Measurements from ENCODE around the gene PDSS2.
"Not testable (repeated sequence)": the region's sequence is repeated elsewhere in the genome, so short reads cannot be mapped to it uniquely, and the experiment has no call there.

PDSS2 gene

DNA sequence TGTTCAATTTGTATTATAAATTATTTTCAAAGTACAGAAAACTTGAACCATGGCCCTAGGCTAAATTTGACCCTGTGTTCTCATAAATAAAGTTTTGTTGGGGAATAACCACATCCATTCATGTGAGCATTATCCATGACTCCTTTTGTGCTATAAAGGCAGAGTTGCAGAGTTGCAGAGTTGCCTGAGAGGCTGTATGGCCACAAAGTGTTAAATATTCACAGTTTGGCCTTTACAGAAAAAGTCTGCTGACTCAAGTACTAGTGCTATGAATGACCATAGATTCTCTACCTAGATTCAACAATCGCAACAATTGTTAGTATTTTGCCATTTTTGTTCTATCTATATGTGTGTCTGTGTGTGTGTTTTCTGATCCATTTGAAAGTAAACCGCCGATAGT lies 297.8 kb downstream of the PDSS2 start:
- DNase-seq (ENCODE audit: low read depth), result no peak

GRCh38 chr6:107156617-107157016 lies 302.7 kb downstream of the PDSS2 start:
- no peak for DNase-seq (ENCODE audit: low read depth)

DNA sequence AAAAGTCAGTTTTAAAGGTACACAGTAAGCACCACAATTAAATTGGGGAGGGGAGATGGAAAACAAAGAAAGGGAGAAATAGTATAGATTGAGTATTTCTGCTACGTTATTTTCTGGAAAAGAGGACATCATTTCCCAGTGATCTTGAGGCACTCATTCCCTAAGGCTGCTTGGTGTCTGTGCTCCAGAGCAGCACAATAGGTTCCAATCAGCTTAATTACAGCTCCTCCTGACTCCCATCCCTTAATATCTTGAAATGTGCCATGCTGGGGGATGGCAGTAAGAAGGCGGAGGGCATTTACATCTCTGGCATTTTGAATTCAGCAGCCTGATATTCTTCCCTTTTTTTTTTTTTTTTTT lies 304.6 kb downstream of the PDSS2 start:
- DNase-seq (ENCODE audit: low read depth), result no peak

- DNase-seq (ENCODE audit: low read depth), result no peak
These were observed 305.1 kb downstream of the PDSS2 start for GRCh38 chr6:107154131-107154800.

DNA sequence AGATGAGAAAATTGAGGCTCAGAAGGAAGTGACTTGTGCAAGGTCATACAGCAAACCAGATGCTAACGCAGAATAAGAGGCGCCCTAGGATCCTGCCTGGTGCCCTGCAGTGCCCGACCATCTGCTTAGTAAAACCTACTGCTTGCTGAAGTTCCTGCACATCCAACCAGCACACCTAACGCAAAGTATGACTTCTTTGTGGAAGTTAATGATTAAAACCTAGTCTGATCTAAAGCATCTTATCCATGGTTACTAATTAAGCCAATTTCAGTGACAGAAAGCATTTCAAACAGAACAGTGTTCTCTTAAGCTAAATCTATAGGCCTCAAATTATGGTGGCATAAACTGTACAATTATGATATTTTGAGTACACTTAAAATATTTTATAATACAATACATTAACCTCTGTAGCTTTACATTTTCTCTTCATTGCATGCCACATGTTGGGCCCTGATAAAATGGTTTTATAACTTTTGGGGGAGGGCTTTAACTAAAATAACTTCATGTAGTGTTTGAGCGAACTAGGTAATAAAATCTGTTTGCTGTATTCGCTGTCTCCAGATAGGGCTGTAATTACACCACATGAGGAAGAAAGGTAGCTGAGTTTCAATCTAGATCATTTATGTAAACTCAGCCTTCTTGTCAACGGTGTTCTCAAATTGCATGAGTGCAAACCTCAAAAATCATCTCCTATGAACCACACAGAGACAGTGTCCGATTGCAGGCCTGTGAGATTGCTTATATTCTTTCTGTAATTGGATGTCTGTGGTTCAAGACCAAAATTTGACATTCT lies 306.5 kb downstream of the PDSS2 start:
- no peak for DNase-seq (ENCODE audit: low read depth)

GRCh38 chr6:107144666-107145065 lies 314.7 kb downstream of the PDSS2 start:
- no peak for DNase-seq (ENCODE audit: low read depth)

DNA sequence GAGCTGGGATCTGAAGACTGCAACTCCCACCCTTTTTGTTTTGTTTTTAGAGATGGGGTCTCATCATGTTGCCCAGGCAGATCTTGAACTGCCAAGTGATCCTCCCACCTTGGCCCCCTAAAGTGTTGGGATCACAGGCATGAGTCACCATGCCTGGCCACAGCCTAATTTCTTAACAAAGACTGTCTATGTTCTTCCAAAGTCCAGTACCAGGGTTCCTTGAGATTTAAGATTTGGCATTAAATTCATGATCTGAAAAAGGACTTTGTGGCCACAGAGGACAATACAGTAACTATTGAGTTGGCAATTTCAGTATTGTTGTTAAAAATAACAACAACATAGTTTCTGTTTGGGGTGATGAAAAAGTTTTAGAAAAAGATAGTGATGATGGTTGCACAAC lies 315.4 kb downstream of the PDSS2 start:
- no peak for DNase-seq (ENCODE audit: low read depth)

DNA sequence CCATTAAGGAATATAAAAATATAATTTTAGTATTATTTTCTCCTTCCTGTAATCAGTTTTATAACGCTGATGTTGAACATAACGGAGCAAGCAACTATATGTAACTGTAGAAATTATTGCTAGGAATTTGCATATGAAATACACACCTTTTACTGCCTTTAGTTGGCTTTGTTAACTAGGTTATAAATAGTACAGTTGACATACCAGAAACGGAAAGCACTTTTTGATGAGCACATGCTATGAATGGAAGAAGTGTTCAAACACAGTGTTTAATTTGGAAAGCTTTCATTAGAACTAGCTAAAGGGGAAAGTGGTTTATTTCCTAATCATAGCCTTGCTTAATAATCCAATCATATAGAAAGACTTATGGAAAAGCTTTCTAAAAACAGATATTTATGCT lies 318.8 kb downstream of the PDSS2 start:
- no peak for DNase-seq (ENCODE audit: low read depth)

DNA sequence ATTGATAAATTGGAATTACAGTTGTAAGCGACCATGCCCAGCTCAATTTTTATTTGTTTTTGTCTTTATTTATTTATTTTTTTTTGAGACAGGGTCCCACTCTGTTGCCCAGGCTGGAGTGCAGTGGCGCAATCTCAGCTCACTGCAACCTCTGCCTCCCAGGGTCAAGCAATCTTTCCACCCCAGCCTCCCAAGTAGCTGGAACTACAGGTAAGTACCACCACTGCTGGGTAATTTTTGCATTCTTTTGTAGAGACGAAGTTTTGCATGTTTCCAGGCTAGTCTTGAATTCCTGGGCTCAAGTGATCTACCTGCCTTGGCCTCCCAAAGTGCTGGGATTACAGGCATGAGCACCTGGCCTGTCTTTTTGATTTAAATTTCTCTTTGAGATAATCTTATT lies 323.0 kb downstream of the PDSS2 start:
- DNase-seq (ENCODE audit: low read depth), result not testable (repeated sequence)

- DNase-seq (ENCODE audit: low read depth), result not testable (repeated sequence)
These were observed 324.2 kb downstream of the PDSS2 start for GRCh38 chr6:107135048-107135680.

- DNase-seq (ENCODE audit: low read depth), result peak; percentile 4
These were observed 326.9 kb downstream of the PDSS2 start for GRCh38 chr6:107132330-107132954.

GRCh38 chr6:107129370-107129925 lies 329.9 kb downstream of the PDSS2 start:
- DNase-seq (ENCODE audit: low read depth), result no peak

- DNase-seq (ENCODE audit: low read depth), result no peak
These were observed 330.8 kb downstream of the PDSS2 start for GRCh38 chr6:107128577-107128976.

DNA sequence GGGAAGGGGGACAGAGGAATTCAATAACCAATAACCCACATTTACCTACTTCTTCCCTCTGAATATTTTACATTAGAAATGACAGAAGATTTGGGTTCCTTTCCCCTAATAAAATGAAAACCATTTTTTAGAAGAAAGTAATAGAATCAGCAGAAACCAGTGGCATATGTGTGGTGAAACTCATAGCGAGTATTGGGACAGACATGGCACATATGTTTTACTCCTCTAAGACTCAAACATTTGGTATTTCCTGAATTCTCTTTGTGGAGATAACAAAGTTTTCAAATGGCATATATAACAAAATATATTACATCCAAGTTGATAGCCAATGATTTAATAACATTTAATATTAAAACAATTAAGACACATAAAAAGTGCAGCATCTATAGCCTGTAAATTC lies 331.2 kb downstream of the PDSS2 start:
- no peak for DNase-seq (ENCODE audit: low read depth)

GRCh38 chr6:107125771-107126170 lies 333.6 kb downstream of the PDSS2 start:
- no peak for DNase-seq (ENCODE audit: low read depth)

DNA sequence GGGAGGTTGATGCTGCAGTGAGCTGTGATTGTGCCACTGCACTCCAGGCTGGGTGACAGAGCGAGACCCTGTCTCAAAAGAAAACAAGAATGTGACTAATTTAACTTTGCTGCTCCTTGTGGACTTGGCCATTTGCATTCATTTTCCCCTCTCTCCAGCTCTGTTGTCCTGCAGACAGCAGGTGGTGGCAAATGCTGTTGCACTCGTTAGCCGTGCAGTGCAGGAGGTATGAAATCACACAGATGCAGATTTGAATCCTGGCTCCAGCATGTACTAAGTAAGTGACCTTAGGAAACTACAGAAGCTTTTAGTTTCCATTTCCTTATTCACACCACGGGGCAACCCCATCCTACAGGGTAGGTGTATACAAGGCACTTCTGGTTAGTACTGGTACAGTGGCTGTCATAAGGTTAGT lies 334.4 kb downstream of the PDSS2 start:
- no peak for DNase-seq (ENCODE audit: low read depth)

DNA sequence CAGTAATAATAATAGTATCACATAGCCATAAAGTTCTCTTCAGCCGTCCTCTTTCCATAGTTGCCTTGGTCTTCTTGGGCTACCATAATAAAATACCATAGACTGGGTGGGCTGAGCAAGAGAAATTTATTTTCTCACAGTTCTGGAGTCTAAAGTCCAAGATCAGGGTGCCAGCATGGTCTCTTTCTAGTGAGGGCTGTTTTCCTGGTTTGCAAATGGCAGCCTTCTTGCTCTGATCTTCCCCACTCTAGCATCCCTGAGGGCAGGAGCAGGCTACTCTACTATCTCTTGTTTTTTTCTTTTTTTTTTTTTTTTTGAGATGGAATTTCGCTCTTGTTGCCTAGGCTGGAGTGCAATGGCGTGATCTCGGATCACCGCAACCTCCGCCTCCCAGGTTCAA lies 335.9 kb downstream of the PDSS2 start:
- no peak for DNase-seq (ENCODE audit: low read depth)

DNA sequence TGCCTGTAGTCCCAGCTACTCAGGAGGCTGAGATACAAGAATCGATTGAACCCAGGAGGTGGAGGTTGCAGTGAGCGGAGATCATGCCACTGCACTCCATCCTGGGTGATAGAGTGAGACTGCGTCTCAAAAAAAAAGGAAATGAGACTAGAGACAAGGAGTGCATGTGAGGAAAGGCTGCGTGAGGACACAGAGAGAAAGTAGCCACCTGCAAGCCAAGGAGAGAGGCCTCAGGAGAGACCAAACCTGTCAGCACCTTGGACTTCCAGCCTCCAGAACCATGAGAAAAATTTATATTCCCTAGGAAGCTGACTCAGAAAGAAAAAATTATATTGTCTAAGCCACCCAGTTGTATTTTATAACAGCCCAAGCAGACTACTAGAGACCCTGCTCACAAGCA lies 336.6 kb downstream of the PDSS2 start:
- DNase-seq (ENCODE audit: low read depth), result no peak

DNA sequence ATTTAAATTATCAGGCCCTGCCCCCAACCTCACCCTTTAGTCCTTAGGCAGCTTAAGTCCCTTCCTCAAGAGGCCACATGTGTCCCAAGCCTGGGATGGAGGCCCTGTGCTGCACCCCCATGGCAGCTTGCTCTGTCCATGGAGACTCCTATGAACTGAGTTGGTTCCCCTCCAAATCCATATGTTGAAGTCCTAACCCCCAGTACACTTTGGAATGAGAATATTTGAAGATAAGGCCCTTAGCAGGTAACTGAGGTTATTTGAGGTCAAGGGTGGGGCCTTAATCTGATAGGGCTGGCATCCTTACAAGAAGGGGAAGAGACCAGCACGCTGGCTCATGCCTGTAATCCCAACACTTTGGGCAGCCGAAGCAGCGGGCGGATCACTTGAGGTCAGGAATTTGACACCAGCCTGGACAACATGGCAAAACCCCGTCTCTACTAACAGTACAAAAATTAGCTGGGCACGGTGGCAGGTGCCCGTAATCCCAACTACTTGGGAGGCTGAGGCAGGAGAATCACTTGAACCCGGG lies 337.3 kb downstream of the PDSS2 start:
- no peak for DNase-seq (ENCODE audit: low read depth)

DNA sequence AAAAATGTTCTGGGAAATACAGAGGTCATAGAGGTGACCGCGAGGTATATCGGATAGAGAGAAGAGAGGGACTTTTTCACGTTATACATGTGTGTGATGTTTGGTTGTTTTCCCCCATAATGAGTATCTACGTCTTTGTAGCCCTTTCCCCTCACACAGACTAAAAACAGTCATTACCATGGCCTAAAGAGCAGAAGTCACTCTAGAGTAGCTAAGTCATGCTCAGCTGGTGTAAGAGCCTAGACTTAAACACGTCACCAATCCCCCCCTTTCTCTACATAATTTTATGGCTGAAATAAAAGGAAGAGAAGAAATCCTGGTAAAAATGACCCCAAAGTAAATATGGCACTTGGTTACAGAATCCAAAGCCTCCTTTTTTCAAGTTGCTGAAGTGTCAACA lies 338.1 kb downstream of the PDSS2 start:
- DNase-seq (ENCODE audit: low read depth), result no peak

DNA sequence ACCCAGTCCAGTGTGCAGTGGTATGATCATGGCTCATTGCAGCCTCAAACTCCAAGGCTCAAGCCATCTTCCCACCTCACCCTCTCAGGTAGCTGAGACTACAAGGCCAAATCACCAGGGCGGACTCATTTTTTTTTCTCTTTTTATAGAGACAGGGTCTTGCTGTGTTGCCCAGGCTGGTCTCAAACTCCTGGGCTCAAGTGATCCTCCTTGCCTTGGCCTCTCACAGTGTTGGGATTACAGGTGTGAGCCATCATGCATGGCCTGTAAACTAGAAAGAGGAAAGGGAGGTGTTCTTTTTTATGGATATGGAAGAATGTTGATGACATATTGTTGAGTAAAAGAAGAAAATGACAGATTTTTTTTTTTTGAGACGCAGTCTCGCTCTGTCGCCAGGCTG lies 339.0 kb downstream of the PDSS2 start:
- DNase-seq (ENCODE audit: low read depth), result no peak

DNA sequence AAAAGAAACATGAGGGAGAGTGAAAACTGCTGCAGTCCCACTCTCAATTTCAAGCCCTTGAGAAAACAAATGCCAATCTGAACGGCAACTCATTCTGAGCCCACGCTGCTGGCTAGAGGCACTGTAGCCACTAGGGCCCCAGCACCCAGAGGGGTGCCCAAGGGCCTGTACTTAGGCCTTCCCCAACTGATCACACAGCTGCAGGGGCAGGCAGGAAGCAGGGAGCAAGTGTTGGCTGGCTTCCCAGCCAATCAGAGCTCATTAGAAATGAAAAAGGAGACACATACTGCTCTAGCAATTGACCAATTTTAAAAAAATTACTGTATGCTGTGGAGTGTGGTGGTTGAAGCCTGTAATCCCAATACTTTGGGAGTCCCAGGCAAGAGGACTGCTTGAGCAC lies 340.4 kb downstream of the PDSS2 start:
- no peak for DNase-seq (ENCODE audit: low read depth)
